Measurements from ENCODE around the gene HSPA9.
A peak's percentile ranks its signal among the peaks of the same experiment; 100 is the strongest.

Gene HSPA9

GRCh38 chr5:138611678-138612218 is 36.5 kb upstream of the HSPA9 start:
- peak overlapping the region; percentile 28 for H3K4me3 ChIP-seq (ENCODE audit: low read depth, low read length)
- no peak for DNase-seq (ENCODE audit: low read depth, low spot score)

DNA sequence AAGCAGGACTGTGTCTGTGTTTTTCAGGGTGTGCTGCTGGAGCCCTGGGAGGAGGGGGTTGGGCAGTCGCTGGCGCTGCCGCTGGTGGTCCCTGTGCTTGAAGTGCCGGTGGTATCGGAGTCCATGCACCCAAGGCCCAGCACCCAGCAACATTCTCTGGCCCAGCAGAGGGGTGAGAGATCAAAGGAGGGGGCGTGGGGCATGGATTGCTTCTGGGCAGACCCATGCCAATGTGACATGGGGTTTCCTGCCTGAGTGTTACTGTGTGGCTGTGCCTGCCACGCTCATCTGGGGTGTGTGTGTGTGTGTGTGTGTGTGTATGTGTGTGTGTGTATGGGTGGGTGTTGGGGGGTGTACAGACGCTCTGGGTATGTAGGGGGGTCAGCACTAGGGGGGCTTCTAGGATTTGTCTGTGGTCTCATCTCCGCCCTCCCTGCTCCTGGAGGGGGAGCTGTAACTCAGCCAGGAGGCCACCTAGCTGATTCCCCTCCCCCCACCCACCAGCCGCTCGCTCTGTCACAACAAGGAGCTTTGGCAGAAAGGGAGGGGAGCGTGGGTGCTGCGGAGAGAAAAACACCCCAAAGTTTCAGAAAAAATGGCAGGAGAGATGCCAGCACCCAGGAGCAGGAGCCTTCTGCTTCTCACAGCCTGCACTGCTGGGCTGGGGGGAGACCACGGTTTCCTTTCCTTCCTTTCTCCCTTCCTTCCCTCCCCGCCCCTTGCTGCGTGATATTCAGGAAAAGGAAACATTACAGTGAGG is 35.9 kb upstream of the HSPA9 start:
- DNase-seq (ENCODE audit: low read depth, low spot score) = no peak
- TF ChIP-seq CTCF (IDR thresholded peaks at IDR 0.05; ENCODE audit: low read depth, low read length) = peak; percentile 15
- in situ Hi-C loops (cut with HindIII; ENCODE audit: low sequenced_read_pairs) = no loop called here
- H3K4me3 ChIP-seq (ENCODE audit: low read depth, low read length) = peak overlapping the region; percentile 28

More at GRCh38 chr5:138611678-138612218, 36.5 kb upstream of the HSPA9 start:
- TF ChIP-seq CTCF (IDR thresholded peaks at IDR 0.05; ENCODE audit: low read depth, low read length) = no peak
- in situ Hi-C loops (cut with HindIII; ENCODE audit: low sequenced_read_pairs) = no loop called here

- in situ Hi-C loops (cut with HindIII; ENCODE audit: low sequenced_read_pairs) = no loop called here
- DNase-seq (ENCODE audit: low read depth, low spot score) = no peak
- peak; percentile 39 for TF ChIP-seq CTCF (IDR thresholded peaks at IDR 0.05; ENCODE audit: low read depth, low read length)
- H3K4me3 ChIP-seq (ENCODE audit: low read depth, low read length) = no peak overlapping the region
These were observed 35.3 kb upstream of the HSPA9 start for GRCh38 chr5:138610415-138610917.

DNA sequence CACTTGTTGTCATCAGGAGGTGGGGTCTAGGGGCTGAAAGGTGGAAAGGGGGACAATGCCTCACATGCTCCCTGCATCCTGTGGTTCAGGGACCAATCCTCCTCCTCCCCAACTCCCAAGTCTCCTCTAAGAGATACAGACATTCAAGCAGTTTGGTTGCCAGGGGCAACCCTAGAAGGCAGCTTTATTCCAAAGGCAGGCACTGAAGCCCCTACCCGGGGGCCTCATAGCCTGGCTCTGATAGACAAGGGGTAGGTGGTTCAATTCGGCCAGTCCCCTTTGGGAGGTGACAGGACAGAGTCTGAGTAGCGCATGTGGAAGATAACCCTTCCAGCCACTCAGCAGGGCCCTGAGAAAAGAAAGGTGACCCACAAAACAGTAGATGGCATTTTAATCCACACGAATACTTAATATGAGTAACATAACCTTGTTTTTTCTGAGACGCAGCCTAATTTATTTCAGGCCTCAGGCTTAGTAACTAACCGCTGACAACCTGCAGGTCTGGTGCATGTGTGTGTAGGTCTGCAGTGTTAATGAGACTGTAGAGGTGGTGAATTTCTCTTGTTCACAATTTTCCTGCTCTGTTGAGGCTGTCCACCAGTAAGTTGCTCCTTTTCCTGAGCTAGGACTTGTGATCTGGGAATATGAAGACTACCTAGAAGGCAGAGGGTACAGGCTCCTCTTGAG is 31.3 kb upstream of the HSPA9 start:
- DNase-seq (ENCODE audit: low read depth, low spot score) = no peak
- no peak for TF ChIP-seq CTCF (IDR thresholded peaks at IDR 0.05; ENCODE audit: low read depth, low read length)
- H3K4me3 ChIP-seq (ENCODE audit: low read depth, low read length) = no peak overlapping the region
- in situ Hi-C loops (cut with HindIII; ENCODE audit: low sequenced_read_pairs) = no loop called here

- DNase-seq (ENCODE audit: low read depth, low spot score) = no peak
- TF ChIP-seq CTCF (IDR thresholded peaks at IDR 0.05; ENCODE audit: low read depth, low read length) = no peak
- in situ Hi-C loops (cut with HindIII; ENCODE audit: low sequenced_read_pairs) = no loop called here
- H3K4me3 ChIP-seq (ENCODE audit: low read depth, low read length) = no peak overlapping the region
These were observed 30.2 kb upstream of the HSPA9 start for GRCh38 chr5:138605254-138605972.

GRCh38 chr5:138604176-138604785 is 29.1 kb upstream of the HSPA9 start:
- no peak for TF ChIP-seq CTCF (IDR thresholded peaks at IDR 0.05; ENCODE audit: low read depth, low read length)
- no peak overlapping the region for H3K4me3 ChIP-seq (ENCODE audit: low read depth, low read length)
- DNase-seq (ENCODE audit: low read depth, low spot score) = no peak
- in situ Hi-C loops (cut with HindIII; ENCODE audit: low sequenced_read_pairs) = no loop called here
